Neural crest cell (in vitro differentiated cells): ENCODE results near the gene CYTL1. TPM values are rescaled to one million over a fixed set of nuclear protein-coding genes. Genes with fewer than 3 reads are reported as not detected.
A peak's percentile ranks its signal among the peaks of the same experiment; 100 is the strongest.

Experiments
- DNase-seq: peaks from one replicate; pipeline ENCODE4 v3.0.0; 2021; ENCODE audit warnings: low read depth, mixed read lengths, low spot score
- H3K27ac Mint-ChIP-seq: one replicate; pipeline ENCODE4 v1.8.0; 2021; ENCODE audit warnings: mild to moderate bottlenecking, mixed read lengths; ENCODE audit not compliant: unreplicated experiment
- H3K27me3 Mint-ChIP-seq: 2 replicates; pipeline ENCODE4 v1.8.0; 2021; ENCODE audit warnings: low read depth, mild to moderate bottlenecking, mixed read lengths
- H3K36me3 Mint-ChIP-seq: 2 replicates; pipeline ENCODE4 v1.8.0; 2021; ENCODE audit warnings: low read depth, mild to moderate bottlenecking, mixed read lengths
- H3K4me1 Mint-ChIP-seq: 2 replicates; pipeline ENCODE4 v1.8.0; 2021; ENCODE audit warnings: mixed read lengths
- H3K4me3 Mint-ChIP-seq: one replicate; pipeline ENCODE4 v1.8.0; 2021; ENCODE audit warnings: mild to moderate bottlenecking, mixed read lengths
- H3K9me3 Mint-ChIP-seq: 2 replicates; pipeline ENCODE4 v1.8.0; 2021; ENCODE audit warnings: mixed read lengths
- CTCF ChIP-seq: fragments of 200-600 bp; sonication (generic); conservative IDR thresholded peaks from 2 replicates; pipeline ENCODE4 v1.5.0; 2021; ENCODE audit warnings: antibody characterized with exemption, mild to moderate bottlenecking
- total RNA-seq: library from RNA; stranded (reverse); gene quantifications from 2 replicates; pipeline ENCODE4 v1.2.1, GENCODE V29; 2021

Gene CYTL1
- total RNA-seq, 1 donor from 2014 or later: 13.2 TPM

- no peak overlapping the region for H3K27ac Mint-ChIP-seq
- H3K4me3 Mint-ChIP-seq: peak overlapping the region; percentile 87
- no peak for TF ChIP-seq CTCF
- H3K9me3 Mint-ChIP-seq: no peaks in the 10 kb centered on the region
- H3K36me3 Mint-ChIP-seq: no peaks in the 10 kb centered on the region
- peaks cover 12% of the 10 kb centered on the region for H3K4me1 Mint-ChIP-seq
- peaks cover 27% of the 10 kb centered on the region for H3K27me3 Mint-ChIP-seq
- no peak for DNase-seq
Observed at GRCh38 chr4:5052726-5053425, 33.6 kb upstream of the CYTL1 start.

GRCh38 chr4:5052204-5052702 lies 33.0 kb upstream of the CYTL1 start:
- peaks cover 27% of the 10 kb centered on the region for H3K27me3 Mint-ChIP-seq
- no peaks in the 10 kb centered on the region for H3K9me3 Mint-ChIP-seq
- no peak for TF ChIP-seq CTCF
- no peaks in the 10 kb centered on the region for H3K36me3 Mint-ChIP-seq
- H3K27ac Mint-ChIP-seq: no peak overlapping the region
- H3K4me1 Mint-ChIP-seq: peaks cover 12% of the 10 kb centered on the region
- peak overlapping the region; percentile 87 for H3K4me3 Mint-ChIP-seq
- DNase-seq: no peak

GRCh38 chr4:5051278-5052203 lies 32.3 kb upstream of the CYTL1 start, which contains the start of gene STK32B:
TSS of gene STK32B (plus strand) at chr4:5051480.
- H3K36me3 Mint-ChIP-seq: no peaks in the 10 kb centered on the region
- H3K9me3 Mint-ChIP-seq: no peaks in the 10 kb centered on the region
- H3K4me3 Mint-ChIP-seq: peak within 1 kb of the TSS; percentile 87
- peaks cover 12% of the 10 kb centered on the region for H3K4me1 Mint-ChIP-seq
- peak within 1 kb of the TSS; percentile 83 for H3K27ac Mint-ChIP-seq
- no peak for TF ChIP-seq CTCF
- DNase-seq: peak; percentile 60
- peaks cover 27% of the 10 kb centered on the region for H3K27me3 Mint-ChIP-seq

- peak; percentile 81 for TF ChIP-seq CTCF
- H3K27me3 Mint-ChIP-seq: peaks cover 27% of the 10 kb centered on the region
Observed at GRCh38 chr4:5050520-5051277, 31.4 kb upstream of the CYTL1 start.

GRCh38 chr4:5048721-5049120 lies 29.5 kb upstream of the CYTL1 start:
- peaks cover 2% of the 10 kb centered on the region for H3K9me3 Mint-ChIP-seq
- no peak overlapping the region for H3K27ac Mint-ChIP-seq
- no peak overlapping the region for H3K4me3 Mint-ChIP-seq
- H3K36me3 Mint-ChIP-seq: no peaks in the 10 kb centered on the region
- H3K4me1 Mint-ChIP-seq: peaks cover 12% of the 10 kb centered on the region
- no peak for TF ChIP-seq CTCF
- DNase-seq: no peak
- peaks cover 36% of the 10 kb centered on the region for H3K27me3 Mint-ChIP-seq

More at GRCh38 chr4:5050520-5051277, 31.4 kb upstream of the CYTL1 start:
- peaks cover 12% of the 10 kb centered on the region for H3K4me1 Mint-ChIP-seq
- H3K36me3 Mint-ChIP-seq: no peaks in the 10 kb centered on the region
- H3K4me3 Mint-ChIP-seq: peak overlapping the region; percentile 87
- peak overlapping the region; percentile 83 for H3K27ac Mint-ChIP-seq
- H3K9me3 Mint-ChIP-seq: peaks cover 2% of the 10 kb centered on the region
- DNase-seq: peak; percentile 66
